Stimulated activated CD8-positive, alpha-beta memory T cell treated with anti-CD3 and anti-CD28 coated beads, Interleukin-15, amount 100 ng/mL, for 24 hours (primary cell): Measurements from ENCODE around the gene DSCAML1.

Source experiments
- DNase-seq: peaks from one replicate; pipeline ENCODE4 v3.0.0-alpha.2; 2020; ENCODE audit warnings: low read depth

Gene DSCAML1

GRCh38 chr11:117610901-117611300, 186.1 kb downstream of the DSCAML1 start:
- DNase-seq: no peak

GRCh38 chr11:117610045-117610444, 187.0 kb downstream of the DSCAML1 start:
- no peak for DNase-seq

GRCh38 chr11:117607449-117607848, 189.6 kb downstream of the DSCAML1 start:
- DNase-seq: no peak

- no peak for DNase-seq
Observed at GRCh38 chr11:117606790-117607189, 190.2 kb downstream of the DSCAML1 start.

- no peak for DNase-seq
Observed at GRCh38 chr11:117606211-117606610, 190.8 kb downstream of the DSCAML1 start.

- DNase-seq: no peak
Observed at GRCh38 chr11:117605331-117605730, 191.7 kb downstream of the DSCAML1 start.

- DNase-seq: no peak
Observed at GRCh38 chr11:117604336-117604995, 192.6 kb downstream of the DSCAML1 start.

- no peak for DNase-seq
Observed at GRCh38 chr11:117603932-117604331, 193.1 kb downstream of the DSCAML1 start.

GRCh38 chr11:117601006-117601708, 195.9 kb downstream of the DSCAML1 start:
- DNase-seq: no peak

- DNase-seq: no peak
Observed at GRCh38 chr11:117600234-117600783, 196.7 kb downstream of the DSCAML1 start.

GRCh38 chr11:117597071-117597470, 199.9 kb downstream of the DSCAML1 start:
- no peak for DNase-seq

- DNase-seq: no peak
Observed at GRCh38 chr11:117595440-117595839, 201.6 kb downstream of the DSCAML1 start.

GRCh38 chr11:117594721-117595120, 202.3 kb downstream of the DSCAML1 start:
- no peak for DNase-seq

GRCh38 chr11:117593065-117593464, 204.0 kb downstream of the DSCAML1 start:
- DNase-seq: no peak

GRCh38 chr11:117591316-117592039, 205.5 kb downstream of the DSCAML1 start:
- DNase-seq: no peak

GRCh38 chr11:117589063-117589462, 208.0 kb downstream of the DSCAML1 start:
- DNase-seq: no peak

GRCh38 chr11:117588166-117588810, 208.7 kb downstream of the DSCAML1 start:
- DNase-seq: no peak

- DNase-seq: no peak
Observed at GRCh38 chr11:117587416-117587815, 209.6 kb downstream of the DSCAML1 start.

- no peak for DNase-seq
Observed at GRCh38 chr11:117586392-117586791, 210.6 kb downstream of the DSCAML1 start.

GRCh38 chr11:117585631-117586030, 211.4 kb downstream of the DSCAML1 start:
- no peak for DNase-seq

GRCh38 chr11:117584056-117584830, 212.8 kb downstream of the DSCAML1 start:
- DNase-seq: no peak
